AG04450 (cell line): Measurements from ENCODE around the gene ZNF574. TPM values are rescaled to one million over a fixed set of nuclear protein-coding genes. Genes with fewer than 3 reads are reported as not detected.

Experiments used
- CTCF ChIA-PET: fragments of 300-600, 350-600 bp; formaldehyde crosslinking; extraction: SDS; loops from one replicate; lab custom pipeline; 2022; ENCODE audit warnings: antibody characterized with exemption, inconsistent platforms; lab: Charles Lee
- POLR2A ChIA-PET: fragments of 350-600 bp; formaldehyde crosslinking; extraction: SDS; loops from one replicate; lab custom pipeline; 2021; ENCODE audit warnings: antibody characterized with exemption, inconsistent platforms; lab: Yijun Ruan, JAX
- DNase-seq: peaks from one replicate; pipeline ENCODE4 v3.0.0-alpha.2; 2011; ENCODE audit warnings: low read depth, low spot score
- H3K27ac ChIP-seq: one replicate; pipeline ENCODE4 v1.5.1; 2012; ENCODE audit warnings: low read depth, low read length, control low read depth
- H3K27me3 ChIP-seq: one replicate; pipeline ENCODE4 v1.6.0; 2012; ENCODE audit warnings: low read length; ENCODE audit not compliant: control insufficient read depth, insufficient read depth
- H3K4me3 ChIP-seq: 2 replicates; pipeline ENCODE4 v1.5.1; 2011; ENCODE audit warnings: mild to moderate bottlenecking, low read depth, low read length, control low read depth
- H3K9me3 ChIP-seq: 2 replicates; pipeline ENCODE4 v1.5.1; 2012; ENCODE audit warnings: low read length; ENCODE audit not compliant: control insufficient read depth, insufficient read depth
- CTCF ChIP-seq: IDR thresholded peaks from 2 replicates; pipeline ENCODE4 v1.5.1; 2011; ENCODE audit warnings: low read depth, low read length, control low read depth, inconsistent platforms
- polyA plus RNA-seq: library from polyadenylated mRNA; depleted of rRNA; stranded (reverse); fragments of >200 nt; gene quantifications from 2 replicates; pipeline ENCODE4 v1.2.3, GENCODE V29; 2011

ZNF574 gene
- polyA plus RNA-seq, 1 experiment: 5.5 TPM

GRCh38 chr19:42121656-42122069 is 45.7 kb downstream of the ZNF574 start:
- H3K27me3 ChIP-seq: no peaks in the 10 kb centered on the region
- peak; percentile 49 for DNase-seq
- ChIA-PET CTCF (interaction anchor here (1.0 to 4.1 kb wide), 3 partner anchors 12 to 124 kb away, joined by 4 to 18 read pairs (median 10); partner anchors contain the start of gene POU2F2), POLR2A (no interaction called here)
- H3K4me3 ChIP-seq: 0 out of 2 replicates have a peak overlapping the region, but pooled peaks have one; percentile 20
- H3K27ac ChIP-seq: peak overlapping the region; percentile 73
- no peak for TF ChIP-seq CTCF
- H3K9me3 ChIP-seq: no peaks in the 10 kb centered on the region; the same call in 1 of the 2 replicates

- Histone ChIP-seq H3K27me3 (no peaks in the 10 kb centered on the region), H3K27ac (peak overlapping the region; percentile 31), H3K4me3 (no peak overlapping the region), H3K9me3 (no peaks in the 10 kb centered on the region)
- DNase-seq: no peak
- peak; percentile 24 for TF ChIP-seq CTCF
- CTCF ChIA-PET: interaction anchor here (1.0 to 4.1 kb wide), 6 partner anchors 9 to 317 kb away, joined by 3 to 18 read pairs (median 8); partner anchors contain the start of gene POU2F2
- POLR2A ChIA-PET: interaction anchor here (1.6 kb wide), 1 partner anchor 9 kb away, joined by 5 read pairs; no protein-coding TSS in a partner anchor
Measured at GRCh38 chr19:42122691-42123607, 47.0 kb downstream of the ZNF574 start.

- H3K27me3 ChIP-seq: no peaks in the 10 kb centered on the region
- no peak overlapping the region for H3K27ac ChIP-seq
- ChIA-PET CTCF (interaction anchor here (0.6 to 4.1 kb wide), 7 partner anchors 9 to 317 kb away, joined by 3 to 18 read pairs (median 7); partner anchors contain the start of gene POU2F2), POLR2A (interaction anchor here (1.6 kb wide), 1 partner anchor 10 kb away, joined by 5 read pairs; no protein-coding TSS in a partner anchor)
- DNase-seq: no peak
- H3K9me3 ChIP-seq: no peaks in the 10 kb centered on the region
- no peak for TF ChIP-seq CTCF
- H3K4me3 ChIP-seq: no peak overlapping the region
Measured at GRCh38 chr19:42123765-42124164, 47.8 kb downstream of the ZNF574 start.

GRCh38 chr19:42124386-42124901 is 48.5 kb downstream of the ZNF574 start:
- CTCF ChIA-PET: interaction anchor here (0.6 to 4.1 kb wide), 7 partner anchors 9 to 303 kb away, joined by 3 to 18 read pairs (median 3); partner anchors contain the start of gene POU2F2
- Histone ChIP-seq H3K9me3 (no peaks in the 10 kb centered on the region), H3K27ac (no peak overlapping the region), H3K4me3 (no peak overlapping the region), H3K27me3 (no peaks in the 10 kb centered on the region)
- no peak for TF ChIP-seq CTCF
- POLR2A ChIA-PET: interaction anchor here (1.6 kb wide), 1 partner anchor 11 kb away, joined by 5 read pairs; no protein-coding TSS in a partner anchor
- DNase-seq: no peak
